ENCODE data around the gene PKNOX2. TPM values are rescaled to one million over a fixed set of nuclear protein-coding genes. Genes with fewer than 3 reads are reported as not detected.

Gene PKNOX2
- total RNA-seq, 4 donors from 2014 or later = 1.5 to 4.6 (median 2.8) TPM

- WGBS, 2 donors = 77 to 94% methylated on average over 1 of the region's 1 CpG
- DNase-seq (ENCODE audit: low spot score in 2 of 2) = no peak
- TF ChIP-seq POLR2A (IDR thresholded peaks at IDR 0.05) = no peak
- no peak for TF ChIP-seq CTCF (IDR thresholded peaks at IDR 0.05)
- intact Hi-C loops (cut with DNase I; ENCODE audit: low total_unique reads) = no loop called here
- H3K4me3 ChIP-seq (ENCODE audit: low read depth, poor library complexity, severe bottlenecking) = no peak overlapping the region
Observed at GRCh38 chr11:125328225-125328580, 163.7 kb downstream of the PKNOX2 start.

GRCh38 chr11:125329786-125330185 is 165.2 kb downstream of the PKNOX2 start:
- DNase-seq (ENCODE audit: low spot score in 2 of 2) = no peak
- no peak overlapping the region for H3K4me3 ChIP-seq (ENCODE audit: low read depth, poor library complexity, severe bottlenecking)
- no peak for TF ChIP-seq POLR2A (IDR thresholded peaks at IDR 0.05)
- no peak for TF ChIP-seq CTCF (IDR thresholded peaks at IDR 0.05)
- intact Hi-C loops (cut with DNase I; ENCODE audit: low total_unique reads) = no loop called here
- WGBS, 2 donors = 65 to 68% methylated on average over 9 of the region's 9 CpGs

GRCh38 chr11:125330462-125331325 is 166.1 kb downstream of the PKNOX2 start:
- no peak for DNase-seq (ENCODE audit: low spot score in 2 of 2)
- TF ChIP-seq CTCF (IDR thresholded peaks at IDR 0.05) (no peak), POLR2A (IDR thresholded peaks at IDR 0.05) (no peak)
- WGBS, 2 donors = 89 to 93% methylated on average over 10 of the region's 10 CpGs
- intact Hi-C loops (cut with DNase I; ENCODE audit: low total_unique reads) = no loop called here
- H3K4me3 ChIP-seq (ENCODE audit: low read depth, poor library complexity, severe bottlenecking) = no peak overlapping the region

- DNase-seq (ENCODE audit: low spot score in 2 of 2) = no peak
- WGBS, 2 donors = 88 to 90% methylated on average over 9 of the region's 9 CpGs
- intact Hi-C loops (cut with DNase I; ENCODE audit: low total_unique reads) = no loop called here
- H3K4me3 ChIP-seq (ENCODE audit: low read depth, poor library complexity, severe bottlenecking) = no peak overlapping the region
- no peak for TF ChIP-seq CTCF (IDR thresholded peaks at IDR 0.05)
Observed at GRCh38 chr11:125331357-125332035, 166.9 kb downstream of the PKNOX2 start.

- intact Hi-C loops (cut with DNase I; ENCODE audit: low total_unique reads) = no loop called here
- DNase-seq (ENCODE audit: low spot score in 2 of 2) = no peak
- TF ChIP-seq CTCF (IDR thresholded peaks at IDR 0.05) = no peak
- no peak for TF ChIP-seq POLR2A (IDR thresholded peaks at IDR 0.05)
- H3K4me3 ChIP-seq (ENCODE audit: low read depth, poor library complexity, severe bottlenecking) = no peak overlapping the region
- 93 to 97% methylated on average over 8 of the region's 8 CpGs for WGBS, 2 donors
Observed at GRCh38 chr11:125332821-125333220, 168.3 kb downstream of the PKNOX2 start.

Data from lower leg skin (tissue), 4 donors.